Coronary artery (tissue), 2 donors: ENCODE data around the gene MAP3K10.

ENCODE experiments used
- DNase-seq: peaks from one replicate; pipeline ENCODE4 v3.0.0-alpha.2; 2017; ENCODE audit warnings: low spot score
- H3K27ac ChIP-seq, 2 donors: fragments of 200-600 bp; sonication (generic); one replicate each; pipeline ENCODE4 v1.5.1; 2016 to 2019
- H3K4me3 ChIP-seq: fragments of 200-600 bp; sonication (generic); 2 replicates; pipeline ENCODE4 v1.5.1; 2016; ENCODE audit warnings: mild to moderate bottlenecking, moderate library complexity
- CTCF ChIP-seq: fragments of 200-600 bp; sonication (generic); IDR thresholded peaks from one replicate; pipeline ENCODE4 v1.5.1; 2019; ENCODE audit warnings: antibody characterized with exemption

MAP3K10 gene

GRCh38 chr19:40245506-40246128 lies 54.4 kb downstream of the MAP3K10 start:
- no peak overlapping the region for H3K4me3 ChIP-seq
- no peak for DNase-seq
- peak overlapping the region in 1 of 2 donors; percentile 25 for H3K27ac ChIP-seq
- no peak for TF ChIP-seq CTCF

- no peak for TF ChIP-seq CTCF
- Histone ChIP-seq H3K4me3 (no peak overlapping the region), H3K27ac (peak overlapping the region in 1 of 2 donors; percentile 46)
- DNase-seq: no peak
Measured at GRCh38 chr19:40246292-40247073, 55.3 kb downstream of the MAP3K10 start.

GRCh38 chr19:40247178-40247577 lies 56.0 kb downstream of the MAP3K10 start:
- no peak overlapping the region for H3K4me3 ChIP-seq
- H3K27ac ChIP-seq: peak overlapping the region in 1 of 2 donors; percentile 31
- no peak for DNase-seq
- no peak for TF ChIP-seq CTCF

GRCh38 chr19:40247735-40248262 lies 56.6 kb downstream of the MAP3K10 start:
- H3K27ac ChIP-seq: peak overlapping the region in 1 of 2 donors; percentile 4
- no peak overlapping the region for H3K4me3 ChIP-seq
- DNase-seq: no peak
- no peak for TF ChIP-seq CTCF

- Histone ChIP-seq H3K27ac (no peak overlapping the region), H3K4me3 (no peak overlapping the region)
- DNase-seq: no peak
- no peak for TF ChIP-seq CTCF
Measured at GRCh38 chr19:40249201-40249600, 58.0 kb downstream of the MAP3K10 start.

GRCh38 chr19:40249781-40250180 lies 58.6 kb downstream of the MAP3K10 start:
- no peak overlapping the region for H3K27ac ChIP-seq

More at GRCh38 chr19:40249781-40250180, 58.6 kb downstream of the MAP3K10 start:
- no peak overlapping the region for H3K4me3 ChIP-seq
- DNase-seq: no peak
- TF ChIP-seq CTCF: no peak
